HG02798 (cell line): ENCODE measurements around the gene RPS5.

Experiments
- ATAC-seq: cut with Tn5 transposase; IDR thresholded peaks from one replicate; pipeline ENCODE4 v1.9.1; 2021; ENCODE audit warnings: mild to moderate bottlenecking; ENCODE audit not compliant: unreplicated experiment, poor library complexity

The RPS5 gene

DNA sequence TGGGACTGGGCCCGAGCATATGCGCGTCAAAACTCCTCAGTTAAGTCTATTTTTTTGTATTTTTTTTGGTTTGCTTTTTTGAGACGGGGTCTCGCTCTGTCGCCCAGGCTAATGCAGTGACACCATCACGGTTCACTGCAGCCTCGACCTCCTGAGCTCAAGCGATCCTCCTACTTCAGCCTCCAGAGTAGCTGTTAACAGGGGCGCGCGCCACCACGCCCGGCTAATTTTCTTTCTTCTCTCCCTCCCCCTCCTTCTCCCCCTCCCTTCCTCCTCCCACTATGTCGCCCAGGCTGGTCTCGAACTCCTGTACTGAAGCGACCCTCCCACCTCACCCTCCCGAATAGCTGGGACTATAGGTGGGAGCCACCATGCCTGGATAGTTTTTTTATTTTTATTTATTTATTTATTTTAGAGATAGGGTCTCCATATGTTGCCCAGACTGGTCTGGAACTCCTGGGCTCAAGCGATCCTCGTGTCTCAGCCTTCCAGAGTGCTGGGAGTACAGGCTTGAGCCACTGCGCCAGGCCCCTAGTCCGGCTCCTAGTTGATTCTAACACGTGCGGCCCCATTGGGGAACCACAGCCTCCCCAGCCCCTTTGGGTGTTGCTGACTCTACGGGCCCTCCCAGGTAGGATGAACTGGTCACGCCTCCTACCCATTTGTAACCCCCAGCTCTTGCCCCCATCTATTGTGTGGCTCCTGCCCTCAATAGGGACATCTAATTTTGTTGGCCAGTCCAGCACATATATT, 5.4 kb upstream of the RPS5 start:
- ATAC-seq = no peak

DNA sequence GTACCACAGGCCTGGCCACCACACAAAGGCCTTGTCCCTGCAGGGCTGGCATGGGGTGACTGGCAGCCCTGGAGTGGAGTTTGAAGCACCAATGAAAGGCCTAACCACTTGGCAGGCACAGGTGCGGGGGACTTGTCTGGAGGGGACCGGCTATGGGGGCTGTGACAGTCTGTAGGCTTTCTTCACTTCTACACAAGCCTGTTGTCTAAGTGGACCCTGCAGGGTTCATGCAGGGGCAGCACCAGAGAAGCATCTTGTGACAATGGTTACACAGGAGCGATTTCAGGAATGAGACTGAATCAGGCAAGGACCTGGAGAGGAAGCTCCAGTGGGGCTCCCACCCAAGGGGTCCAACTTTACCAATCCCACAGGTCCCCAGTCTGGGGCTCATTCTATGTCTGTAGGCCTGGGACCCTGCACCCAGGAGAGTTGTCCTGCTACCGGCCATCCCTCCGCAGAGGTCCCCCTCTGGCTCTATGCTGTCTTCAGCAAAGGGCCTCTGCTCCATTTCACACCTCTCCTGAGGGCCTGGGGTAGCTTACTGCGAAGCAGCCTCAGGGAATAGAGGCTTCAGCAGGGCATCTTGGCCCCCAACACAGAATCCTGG, 4.0 kb upstream of the RPS5 start:
- no peak for ATAC-seq

DNA sequence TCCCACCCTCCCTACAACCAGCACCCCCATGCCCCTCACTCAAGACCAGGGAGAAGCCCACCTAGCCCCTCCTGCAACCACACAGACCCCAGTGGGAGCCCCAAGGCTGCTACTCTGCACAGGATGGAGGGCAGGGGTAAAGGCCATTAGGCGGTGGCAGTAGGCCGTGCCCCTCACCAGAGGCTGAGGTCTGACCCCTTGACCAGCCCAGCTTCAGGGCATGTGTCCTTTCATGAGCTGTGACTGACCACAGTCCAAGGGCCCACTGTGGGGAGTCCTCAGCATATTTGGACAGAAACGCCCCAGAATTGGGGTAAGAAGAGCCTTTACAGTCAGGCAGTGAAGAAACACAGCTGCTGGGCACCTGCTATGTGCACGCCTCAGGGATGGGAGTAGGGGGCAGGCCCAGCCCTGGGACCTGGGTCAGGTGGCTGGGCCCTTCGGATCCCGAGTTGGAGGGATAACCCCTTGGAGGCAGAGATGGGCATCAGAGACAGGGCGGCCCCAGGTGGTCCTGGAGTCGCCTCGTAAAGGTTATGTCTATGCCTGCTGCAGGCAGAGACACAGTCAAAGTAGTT, 1.7 kb upstream of the RPS5 start:
- no peak for ATAC-seq

DNA sequence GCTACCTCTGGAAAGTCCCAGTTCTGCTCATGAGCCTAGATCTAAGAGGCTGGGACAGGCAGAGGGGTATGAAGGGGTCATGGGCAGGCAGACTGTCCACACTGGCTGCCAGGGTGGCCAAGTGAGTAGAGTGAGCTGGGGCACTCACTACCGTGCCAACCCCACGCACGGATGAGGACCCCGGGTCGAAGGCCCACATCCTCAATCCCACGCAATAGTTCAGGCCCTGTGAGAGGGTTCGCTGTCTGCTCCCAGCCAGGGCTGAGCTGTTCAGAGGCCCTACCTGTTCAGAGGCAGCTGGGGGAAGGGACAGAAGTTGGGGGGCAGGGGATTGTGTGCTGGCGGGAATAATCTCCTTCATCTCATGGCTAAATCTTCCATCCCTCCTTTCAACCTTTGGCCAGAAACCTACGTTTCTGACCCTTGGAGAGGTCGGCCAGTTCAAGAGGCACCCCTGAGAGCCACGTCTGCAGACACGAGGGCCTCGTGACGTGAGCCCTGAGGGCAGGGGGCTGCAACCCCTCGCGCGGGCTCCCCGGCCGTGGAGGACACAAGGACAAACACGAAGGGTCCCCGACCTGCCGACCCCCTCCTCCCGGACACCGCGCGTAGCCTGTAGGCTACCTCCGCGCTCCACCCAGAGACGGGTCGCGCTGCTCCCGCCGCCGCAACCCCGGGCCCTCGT, 1.0 kb upstream of the RPS5 start:
- peak; percentile 2 for ATAC-seq

DNA sequence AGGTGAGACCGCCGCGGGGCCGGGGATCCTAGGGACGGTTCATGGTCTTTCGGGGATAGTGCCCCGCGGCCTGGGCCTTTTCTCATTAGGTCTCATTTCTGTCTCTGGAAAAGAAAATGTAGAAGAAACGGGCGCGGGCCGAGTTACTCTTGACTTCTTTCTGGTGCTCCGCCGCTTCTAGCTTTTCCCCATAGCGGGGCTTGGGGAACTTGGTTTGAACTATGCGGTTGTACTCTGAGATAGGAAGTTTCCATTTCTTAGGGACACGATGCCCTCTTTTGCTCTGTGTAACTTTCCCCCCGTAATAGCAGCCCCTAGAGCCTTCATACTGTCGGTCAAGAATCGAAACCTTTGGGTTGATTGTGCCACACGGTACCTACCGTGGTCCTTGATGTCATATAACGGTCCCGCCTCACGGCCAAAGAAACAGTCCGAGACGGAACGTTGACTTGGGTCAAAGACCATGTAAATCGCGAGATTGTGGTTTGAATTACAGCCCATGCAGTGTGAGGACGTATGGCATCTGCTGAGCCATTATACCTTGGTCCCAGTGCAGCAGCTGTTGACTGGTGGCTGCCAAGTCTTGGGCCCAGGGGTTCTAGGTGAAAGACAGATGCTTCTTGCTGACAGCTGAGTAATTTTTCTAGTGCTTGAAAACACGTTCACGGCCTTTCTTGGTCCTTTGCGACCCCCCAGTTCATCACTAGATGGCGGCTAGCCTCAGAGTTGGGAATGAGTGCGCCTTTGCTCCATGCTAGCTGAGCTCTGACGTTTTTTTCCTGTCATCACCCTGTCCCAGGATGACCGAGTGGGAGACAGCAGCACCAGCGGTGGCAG, 487 bp downstream of the RPS5 start:
- ATAC-seq = no peak

DNA sequence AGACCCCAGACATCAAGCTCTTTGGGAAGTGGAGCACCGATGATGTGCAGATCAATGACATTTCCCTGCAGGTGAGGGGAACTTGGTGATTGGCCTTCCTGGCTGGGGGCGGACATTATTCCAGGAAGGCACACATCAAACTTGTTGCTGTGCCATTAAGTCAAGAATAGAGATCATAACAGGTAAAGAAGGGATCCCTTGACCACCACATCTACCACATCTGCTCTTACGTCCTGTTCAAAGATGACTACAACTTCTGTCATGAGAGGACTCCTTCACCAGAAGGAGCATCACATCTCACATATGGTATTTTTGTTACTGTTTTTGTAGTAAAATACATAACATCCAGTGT, 1.1 kb downstream of the RPS5 start:
- no peak for ATAC-seq

DNA sequence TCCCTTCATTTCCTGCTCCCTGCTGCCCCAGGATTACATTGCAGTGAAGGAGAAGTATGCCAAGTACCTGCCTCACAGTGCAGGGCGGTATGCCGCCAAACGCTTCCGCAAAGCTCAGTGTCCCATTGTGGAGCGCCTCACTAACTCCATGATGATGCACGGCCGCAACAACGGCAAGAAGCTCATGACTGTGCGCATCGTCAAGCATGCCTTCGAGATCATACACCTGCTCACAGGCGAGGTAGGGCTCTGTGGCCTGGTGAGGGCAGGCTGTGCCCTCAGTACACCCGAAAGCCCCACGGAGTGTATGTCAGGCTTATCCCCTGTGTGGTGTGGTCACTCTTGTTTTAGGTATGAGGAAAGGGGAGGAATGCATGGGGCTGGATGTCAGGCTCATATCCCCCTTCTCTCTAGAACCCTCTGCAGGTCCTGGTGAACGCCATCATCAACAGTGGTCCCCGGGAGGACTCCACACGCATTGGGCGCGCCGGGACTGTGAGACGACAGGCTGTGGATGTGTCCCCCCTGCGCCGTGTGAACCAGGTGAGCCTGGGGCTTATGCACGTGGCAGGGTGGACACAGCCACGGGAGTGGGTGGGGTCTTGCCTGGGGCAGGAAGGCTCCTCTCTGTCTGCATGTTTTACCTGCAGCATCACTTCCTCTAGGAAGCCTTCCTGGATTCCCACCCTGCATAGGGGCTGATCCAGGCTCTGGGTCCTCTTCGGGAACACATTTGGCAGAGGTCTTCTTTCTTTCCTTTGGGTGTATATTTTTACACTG, 6.1 kb downstream of the RPS5 start:
- no peak for ATAC-seq

DNA sequence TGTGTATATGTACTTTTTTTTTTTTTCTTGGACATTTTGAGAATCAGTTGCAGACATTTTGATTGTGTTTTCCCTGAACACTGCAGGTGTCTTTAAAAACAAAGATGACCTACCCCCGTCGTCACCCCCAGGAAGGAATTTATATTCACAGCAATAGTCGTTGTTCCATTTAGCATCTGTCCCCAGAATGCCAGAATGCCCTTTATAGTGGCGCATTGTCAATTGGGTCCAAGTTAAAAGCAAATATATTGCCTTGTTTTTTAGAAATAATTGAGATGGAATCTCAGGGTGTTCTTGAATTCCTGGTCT, 6.6 kb downstream of the RPS5 start:
- no peak for ATAC-seq

DNA sequence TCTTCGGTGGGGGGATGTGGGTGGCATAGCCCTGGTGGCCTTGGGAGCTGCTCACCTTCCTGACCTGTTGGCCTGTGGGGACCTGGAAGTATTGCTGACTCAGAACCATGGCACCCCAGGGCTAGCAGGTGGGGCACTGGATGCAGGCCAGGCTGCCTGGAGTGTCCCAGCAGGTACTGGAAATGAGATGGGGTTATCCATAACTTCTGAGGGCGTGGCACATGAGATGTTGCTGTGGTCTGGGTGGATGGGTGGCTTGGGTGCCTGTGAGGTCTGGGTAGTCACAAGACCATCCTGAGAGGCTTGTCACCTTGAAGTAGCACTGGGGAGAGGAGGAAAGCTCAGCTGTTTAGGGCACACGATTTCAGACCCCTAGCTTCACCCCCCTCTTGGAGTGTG, 7.8 kb downstream of the RPS5 start:
- ATAC-seq = no peak

DNA sequence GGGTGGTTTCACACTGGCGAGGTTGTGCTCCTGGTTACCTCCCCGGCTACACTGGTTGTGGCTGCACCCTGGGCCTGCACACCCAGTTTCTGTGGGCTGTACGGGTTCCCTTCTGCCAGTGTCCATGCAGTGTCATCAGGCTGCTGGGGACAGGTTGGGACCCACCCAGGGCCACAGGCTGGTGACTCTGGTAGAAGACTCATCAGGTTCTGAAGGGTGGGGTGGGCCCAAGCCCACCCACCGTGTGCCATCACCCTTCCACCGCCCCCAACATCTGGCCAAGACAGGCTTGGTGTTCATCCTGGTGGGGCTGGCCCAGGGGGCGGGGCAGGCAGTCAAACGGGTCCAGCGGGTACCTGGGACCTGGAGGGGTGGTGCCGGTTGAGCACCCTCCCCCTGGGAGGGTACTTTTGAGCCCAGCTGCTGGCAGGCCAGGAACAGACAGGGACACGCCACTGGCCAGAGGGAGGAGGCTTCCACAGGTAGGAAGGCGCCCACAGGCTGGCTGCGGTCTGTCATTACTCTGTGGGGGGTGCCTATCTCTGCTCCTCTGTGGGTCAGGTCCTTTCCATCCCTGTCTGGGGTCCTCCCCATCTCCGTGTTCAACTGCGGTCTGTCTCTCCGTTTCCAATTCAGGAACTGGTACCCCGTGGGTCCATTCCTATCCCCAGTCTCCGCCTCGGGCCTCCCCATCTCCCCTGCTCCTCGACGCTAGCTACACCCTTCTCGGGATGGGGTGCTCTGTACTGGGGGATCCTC, 8.3 kb downstream of the RPS5 start, which contains the start of gene RNF225:
TSS of gene RNF225 (plus strand) at position 437 of the 759 bp plus-strand sequence. CDS start 434 bp downstream, outside the sequence.
- ATAC-seq = no peak

DNA sequence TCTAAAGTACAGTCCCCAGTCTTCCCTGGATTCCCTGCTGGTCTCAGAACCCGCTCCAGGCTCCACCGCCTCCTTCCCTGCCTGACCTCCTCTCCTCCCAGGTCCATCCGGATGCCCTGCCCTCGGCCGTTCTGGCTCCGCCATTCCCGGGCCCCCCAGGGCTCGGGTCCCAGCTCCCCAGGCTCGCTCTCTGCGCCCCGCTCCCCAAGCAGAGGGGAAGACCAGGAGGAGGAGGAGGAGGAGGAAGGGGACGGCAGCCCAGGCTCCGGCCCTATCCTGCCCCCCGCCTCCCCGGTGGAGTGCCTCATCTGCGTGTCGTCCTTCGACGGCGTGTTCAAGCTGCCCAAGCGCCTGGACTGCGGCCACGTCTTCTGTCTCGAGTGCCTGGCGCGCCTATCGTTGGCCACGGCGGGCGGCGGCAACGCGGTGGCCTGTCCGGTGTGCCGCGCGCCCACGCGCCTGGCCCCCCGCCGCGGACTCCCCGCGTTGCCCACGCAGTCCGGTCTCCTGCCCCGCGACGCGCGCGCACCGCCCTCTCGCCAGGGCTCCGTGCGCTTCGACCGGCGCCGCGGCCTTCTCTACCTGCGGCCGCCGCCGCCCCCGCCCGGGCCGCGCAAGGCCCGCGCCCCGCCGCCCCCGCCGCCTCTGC, 9.0 kb downstream of the RPS5 start:
- ATAC-seq = no peak

DNA sequence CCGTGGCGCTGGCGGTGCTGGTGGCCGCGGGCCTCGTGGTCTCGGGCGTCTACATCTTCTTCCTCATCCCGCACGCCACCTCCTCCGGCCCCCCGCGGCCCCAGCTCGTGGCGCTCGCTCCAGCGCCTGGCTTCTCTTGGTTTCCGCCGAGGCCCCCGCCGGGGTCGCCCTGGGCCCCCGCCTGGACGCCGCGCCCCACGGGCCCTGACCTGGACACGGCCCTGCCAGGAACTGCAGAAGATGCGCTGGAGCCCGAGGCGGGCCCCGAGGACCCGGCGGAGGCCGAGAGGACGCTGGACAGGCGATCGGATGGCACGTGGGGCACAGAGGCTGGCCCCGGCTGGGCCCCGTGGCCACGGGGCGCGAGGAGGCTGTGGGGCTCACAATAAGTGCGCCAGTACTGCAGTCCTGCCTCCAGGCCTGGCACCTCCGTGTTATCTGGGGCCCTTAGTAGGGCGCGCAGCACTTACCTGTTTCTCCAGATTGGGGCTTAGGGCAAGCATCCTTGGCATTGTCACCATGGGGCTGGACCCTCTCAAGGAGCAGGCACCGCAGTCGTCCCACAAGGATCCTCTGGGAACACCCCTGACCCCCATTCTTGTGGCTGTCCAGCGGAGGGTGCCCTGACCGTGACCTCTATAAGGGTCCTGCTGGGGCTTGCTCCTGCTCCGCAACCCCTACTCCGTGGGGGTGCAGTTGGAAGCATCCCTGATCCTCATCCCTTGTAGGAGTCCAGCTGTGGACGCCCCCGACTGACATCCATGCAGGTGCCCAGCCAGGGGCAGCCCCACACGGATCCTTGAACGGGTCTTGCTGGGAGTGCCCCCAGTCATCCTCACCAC, 9.8 kb downstream of the RPS5 start:
- no peak for ATAC-seq

DNA sequence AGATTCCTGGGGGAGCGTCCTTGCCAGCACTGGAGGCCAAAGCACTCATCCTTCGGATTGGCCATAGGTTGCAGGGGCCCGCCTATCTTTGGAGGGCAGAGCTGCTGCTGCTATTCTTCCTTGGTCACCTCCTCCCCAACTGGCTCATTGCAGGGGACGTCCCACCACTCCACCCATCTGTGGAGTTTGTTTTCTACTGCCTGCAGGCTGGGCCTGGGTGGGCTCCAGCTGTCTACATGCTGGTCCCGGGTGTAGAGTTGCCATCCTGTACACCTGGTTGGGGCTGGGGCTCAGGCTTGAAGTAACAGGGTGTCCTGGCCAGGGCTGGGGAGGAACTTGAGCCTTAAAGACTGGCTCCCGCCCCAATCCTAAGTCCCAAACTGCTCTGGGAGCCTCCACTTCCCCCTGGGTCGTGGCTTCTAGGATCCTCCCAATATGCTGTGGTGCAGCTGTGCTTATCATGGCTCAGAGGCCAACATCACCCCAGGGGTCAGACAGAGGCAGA, 10.5 kb downstream of the RPS5 start:
- ATAC-seq = no peak

DNA sequence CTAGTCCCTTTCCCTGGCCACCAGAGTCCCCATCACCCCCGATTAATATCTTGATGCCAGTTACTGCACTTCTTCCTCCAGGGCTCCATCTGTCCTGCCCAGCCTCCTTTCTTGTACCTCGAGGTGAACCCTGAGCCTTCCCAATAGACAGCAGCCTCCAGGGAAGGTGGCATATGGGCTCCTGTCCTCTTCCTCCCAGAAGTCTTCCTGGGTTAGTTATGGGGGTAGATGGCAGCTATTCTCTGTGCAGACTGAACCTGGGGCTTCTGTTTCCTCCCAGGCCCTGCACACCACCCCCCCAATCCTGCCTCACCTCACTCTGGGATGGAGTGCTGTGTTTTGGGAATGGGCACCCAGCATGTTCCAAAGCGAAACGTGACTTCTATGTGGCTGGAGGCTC, 11.0 kb downstream of the RPS5 start:
- no peak for ATAC-seq

DNA sequence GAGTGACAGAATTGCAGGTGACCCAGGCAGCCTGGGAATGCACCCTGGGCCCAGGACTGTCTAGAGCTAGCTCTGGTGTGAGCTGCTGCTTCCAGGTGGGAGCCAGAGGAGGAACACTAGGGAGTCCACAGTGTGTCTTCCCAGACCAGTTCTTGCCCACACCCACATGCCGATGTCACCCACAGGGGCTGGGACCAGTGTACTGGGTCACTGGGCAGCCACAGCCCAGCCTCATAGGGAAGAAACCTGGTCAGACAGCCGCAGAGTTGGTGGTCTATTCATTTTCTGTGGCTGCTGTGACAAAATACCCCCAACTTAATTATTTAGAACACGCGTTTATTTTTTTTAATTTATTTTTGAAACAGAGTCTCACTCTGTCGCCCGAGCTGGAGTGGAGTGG, 11.5 kb downstream of the RPS5 start:
- no peak for ATAC-seq

DNA sequence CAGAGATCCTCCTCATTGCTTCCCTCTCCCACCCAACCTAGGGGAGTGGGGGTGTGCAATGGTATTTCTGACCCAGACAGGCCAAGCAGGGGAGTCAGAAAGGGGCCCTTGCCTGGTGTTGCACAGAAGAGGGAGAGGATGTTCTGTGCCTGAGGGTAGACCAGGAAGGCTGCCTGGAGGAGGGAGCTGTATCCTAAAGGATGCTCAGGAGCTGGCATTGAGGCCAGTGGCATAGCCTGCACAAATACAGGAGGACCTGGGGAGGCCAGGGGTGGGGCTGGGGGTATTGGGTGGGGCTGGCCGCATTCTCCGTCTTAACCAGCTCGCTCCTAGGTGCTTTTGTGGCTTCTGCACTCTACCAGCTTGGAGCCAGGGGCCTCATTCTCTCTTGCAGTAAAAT, 12.8 kb downstream of the RPS5 start:
- ATAC-seq = no peak

DNA sequence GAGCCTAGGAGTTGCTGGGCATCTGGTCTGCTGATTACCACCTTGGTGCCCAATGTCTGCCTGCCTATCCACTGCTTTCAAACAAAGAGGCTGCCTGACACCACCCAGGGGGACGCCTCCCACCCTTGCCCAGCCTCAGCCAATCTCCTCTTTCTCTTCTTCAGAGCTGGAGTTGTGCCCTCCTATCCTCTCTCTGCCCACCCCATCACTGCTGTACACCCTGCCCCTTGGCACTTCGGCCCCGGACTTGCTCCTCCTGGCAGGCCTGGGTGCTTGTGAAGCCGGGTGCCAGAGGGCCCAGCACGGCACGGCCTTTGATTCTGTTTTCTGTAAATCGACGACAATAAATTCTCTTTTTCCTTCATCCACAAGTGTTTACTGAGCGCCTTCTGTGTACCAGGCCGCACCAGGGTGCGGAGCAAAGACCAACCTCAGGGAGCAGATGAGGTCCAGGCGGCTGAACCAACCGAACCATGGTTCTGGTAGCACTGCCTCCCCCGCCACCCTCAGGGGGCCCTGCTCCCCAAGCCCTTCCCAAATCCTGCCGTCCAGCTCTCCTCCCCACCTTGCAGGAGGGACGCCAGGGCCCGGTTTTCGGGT, 13.3 kb downstream of the RPS5 start:
- ATAC-seq = no peak
